Natural killer cell treated with Interleukin-12 subunit alpha and Interleukin-12 subunit beta and Interleukin-15 and Interleukin-18, amount 100 ng/mL, for 72 hours (primary cell): ENCODE measurements around the gene MAN2B2. TPM values are rescaled to one million over a fixed set of nuclear protein-coding genes. Genes with fewer than 3 reads are reported as not detected.
A peak's percentile ranks its signal among the peaks of the same experiment; 100 is the strongest.

Experiments
- ATAC-seq, 2 donors: fragments of 150-1000 bp; cut with Tn5 transposase in 1 of 2; sonication (Bioruptor Pico), chemical (Tn5 transposase) in 1 of 2; 2 replicates each; pipeline ENCODE4 v1.10.0; 2021
- DNase-seq: peaks from one replicate; pipeline ENCODE4 v3.0.0; 2022; ENCODE audit warnings: low spot score
- H3K27ac Mint-ChIP-seq, 2 donors: 1 replicate in 1 of 2; 2 replicates in 1 of 2; pipeline ENCODE4 v1.8.0; 2022; ENCODE audit warnings: mixed read lengths in 2 of 2, mild to moderate bottlenecking in 1 of 2, moderate library complexity in 1 of 2
- H3K27me3 Mint-ChIP-seq, 2 donors: 1 replicate in 1 of 2; 2 replicates in 1 of 2; pipeline ENCODE4 v1.8.0; 2022; ENCODE audit warnings: mixed read lengths in 2 of 2
- H3K36me3 Mint-ChIP-seq: one replicate; pipeline ENCODE4 v1.8.0; 2022; ENCODE audit warnings: mixed read lengths
- H3K4me1 Mint-ChIP-seq, 2 donors: 1 replicate in 1 of 2; 2 replicates in 1 of 2; pipeline ENCODE4 v1.8.0; 2022; ENCODE audit warnings: low read depth in 2 of 2, mixed read lengths in 2 of 2, mild to moderate bottlenecking in 1 of 2
- H3K4me3 Mint-ChIP-seq: one replicate; pipeline ENCODE4 v1.8.0; 2022; ENCODE audit warnings: mixed read lengths
- H3K9me3 Mint-ChIP-seq: 2 replicates; pipeline ENCODE4 v1.8.0; 2022; ENCODE audit warnings: mixed read lengths
- total RNA-seq, 2 donors: library from RNA; stranded (reverse); gene quantifications; one replicate each; pipeline ENCODE4 v1.2.3, GENCODE V29; 2022

Gene MAN2B2
- 10 to 100 TPM; 23.8 to 30.7 TPM for total RNA-seq

DNA sequence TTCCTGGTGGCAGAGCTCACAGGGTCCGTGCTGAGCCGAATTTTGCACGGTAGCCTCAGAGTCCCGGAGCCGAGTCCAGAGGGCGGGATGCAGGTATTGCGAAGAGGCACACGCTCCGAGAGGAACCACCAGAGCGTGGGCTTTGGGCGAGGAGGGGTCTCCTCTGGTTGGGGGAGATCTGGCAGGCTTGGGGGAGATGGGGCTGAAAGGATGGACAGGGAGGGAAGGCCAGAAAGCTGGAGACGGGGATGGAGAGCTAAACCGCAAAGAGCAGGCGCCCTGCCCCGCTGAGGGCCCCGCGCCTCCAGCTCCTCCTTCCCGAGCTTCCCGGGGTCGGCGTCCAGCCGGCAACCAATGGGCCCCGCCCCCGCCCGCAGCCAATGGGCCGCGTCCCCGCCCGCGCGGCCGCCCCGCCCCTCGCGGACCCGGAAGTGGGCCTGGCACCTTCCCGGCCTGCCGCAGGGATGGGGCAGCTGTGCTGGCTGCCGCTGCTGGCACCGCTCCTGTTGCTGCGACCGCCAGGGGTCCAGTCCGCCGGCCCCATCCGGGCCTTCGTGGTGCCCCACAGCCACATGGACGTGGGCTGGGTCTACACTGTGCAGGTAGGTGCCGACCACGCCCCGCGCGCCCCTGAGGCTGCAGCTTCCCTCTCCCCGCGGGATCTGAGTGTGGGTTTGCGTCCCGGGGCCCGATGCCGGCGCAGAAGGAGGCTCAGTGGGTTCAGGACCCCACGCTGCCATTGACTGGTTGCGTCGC, at the start of gene MAN2B2:
Gene MAN2B2 (plus strand): TSS at position 443 of the 756 bp plus-strand sequence. CDS start 22 bp downstream, at position 465.
- H3K27me3 Mint-ChIP-seq: no peaks in the 10 kb centered on the region
- ATAC-seq (peak; percentile 97 to 99), DNase-seq (peak; percentile 90)
- peaks cover 9% of the 10 kb centered on the region for H3K36me3 Mint-ChIP-seq
- H3K4me3 Mint-ChIP-seq: peak within 1 kb of the TSS; percentile 87
- peaks cover 5% of the 10 kb centered on the region for H3K9me3 Mint-ChIP-seq
- peaks cover 8 to 12% of the 10 kb centered on the region in 2 donors for H3K4me1 Mint-ChIP-seq
- peak within 1 kb of the TSS; percentile 50 to 59 for H3K27ac Mint-ChIP-seq

DNA sequence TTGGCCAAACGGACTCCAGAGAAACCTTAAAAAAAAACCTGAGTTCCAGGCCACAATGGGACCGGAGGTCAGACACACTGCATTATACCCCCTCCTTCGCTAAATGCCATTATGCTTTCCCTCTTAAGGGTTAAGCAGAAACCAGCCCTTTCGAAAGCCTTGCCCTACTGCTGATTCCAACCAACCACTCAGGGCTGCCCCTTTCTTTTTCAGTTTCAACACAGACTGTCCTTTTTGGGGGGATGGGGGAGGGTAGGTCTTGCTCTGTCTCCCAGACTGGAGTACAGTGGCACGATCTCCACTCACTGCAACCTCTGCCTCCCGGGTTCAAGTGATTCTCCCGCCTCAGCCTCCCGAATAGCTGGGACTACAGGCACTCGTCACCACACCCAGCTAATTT, 49.5 kb upstream of the MAN2B2 start:
- no peak for DNase-seq
- Mint-ChIP-seq H3K4me1 (no peaks in the 10 kb centered on the region), H3K4me3 (no peak overlapping the region), H3K27ac (no peak overlapping the region), H3K36me3 (no peaks in the 10 kb centered on the region), H3K9me3 (no peaks in the 10 kb centered on the region), H3K27me3 (peaks cover 0 to 4% of the 10 kb centered on the region in 2 donors)
- no peak for ATAC-seq

DNA sequence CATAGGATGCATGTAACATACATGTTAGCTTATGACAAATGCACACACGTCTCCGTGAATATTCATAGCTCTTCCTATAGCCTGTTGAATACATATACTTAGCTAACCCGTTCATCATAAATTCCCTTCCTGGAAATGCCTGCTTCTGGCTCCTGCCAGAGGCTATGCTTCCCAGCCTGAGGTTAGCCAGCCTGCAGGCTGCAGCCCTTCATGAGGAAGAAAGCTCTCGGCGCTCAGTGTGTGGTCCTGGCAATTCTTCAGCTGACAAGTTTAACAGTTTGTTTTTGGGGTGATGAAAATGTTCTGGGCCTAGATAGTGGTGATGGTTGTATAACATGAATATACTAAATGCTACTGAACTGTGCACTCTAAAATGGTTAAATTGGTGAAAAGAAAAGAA, 48.8 kb upstream of the MAN2B2 start:
- no peaks in the 10 kb centered on the region for H3K9me3 Mint-ChIP-seq
- no peak overlapping the region for H3K27ac Mint-ChIP-seq
- peaks cover 0 to 4% of the 10 kb centered on the region in 2 donors for H3K27me3 Mint-ChIP-seq
- no peaks in the 10 kb centered on the region for H3K4me1 Mint-ChIP-seq
- H3K36me3 Mint-ChIP-seq: no peaks in the 10 kb centered on the region
- no peak overlapping the region for H3K4me3 Mint-ChIP-seq
- no peak for DNase-seq
- ATAC-seq: no peak

DNA sequence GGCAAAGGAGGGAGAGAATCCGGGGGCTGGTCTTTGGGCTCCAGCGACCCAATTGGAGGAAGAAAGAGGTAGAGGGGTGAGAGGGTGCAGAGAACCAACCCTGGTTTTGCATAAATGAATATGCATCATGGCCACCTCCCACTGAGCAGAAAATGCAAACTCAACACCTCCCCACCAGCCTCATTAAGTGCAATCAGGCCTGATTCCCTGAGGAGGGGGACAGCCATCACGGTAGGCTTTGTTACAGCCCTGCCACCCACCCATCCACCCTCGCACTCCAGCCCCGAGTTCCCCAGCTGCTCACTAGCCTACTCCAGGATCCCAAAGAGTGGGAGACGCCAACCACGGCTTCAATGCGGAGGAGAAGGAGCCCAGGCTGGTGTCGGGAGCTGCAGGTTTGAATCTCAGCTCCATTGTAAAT, 48.3 kb upstream of the MAN2B2 start:
- Mint-ChIP-seq H3K27ac (no peak overlapping the region), H3K9me3 (no peaks in the 10 kb centered on the region), H3K4me3 (no peak overlapping the region), H3K4me1 (no peaks in the 10 kb centered on the region), H3K27me3 (peaks cover 0 to 4% of the 10 kb centered on the region in 2 donors), H3K36me3 (no peaks in the 10 kb centered on the region)
- ATAC-seq (no peak), DNase-seq (no peak)

DNA sequence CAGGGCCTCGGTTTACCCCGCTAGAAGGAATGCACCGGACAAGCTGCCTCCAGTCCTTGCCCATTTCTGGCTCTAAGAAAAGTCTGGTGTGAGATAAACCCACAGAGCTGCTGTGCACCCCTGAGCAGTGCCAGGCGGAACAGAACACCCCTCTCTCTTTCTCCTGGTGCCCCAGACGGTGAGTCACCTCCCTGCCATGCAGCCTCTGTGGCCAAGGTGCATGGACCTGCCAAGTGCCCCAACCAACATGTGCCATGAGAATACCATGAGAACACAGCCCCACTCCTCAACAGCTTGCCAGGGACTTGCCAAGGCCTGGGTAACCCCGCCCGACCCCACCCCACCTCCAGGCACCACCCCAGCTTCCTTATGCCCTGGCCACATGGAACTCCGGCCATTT, 47.7 kb upstream of the MAN2B2 start:
- DNase-seq: no peak
- no peaks in the 10 kb centered on the region for H3K9me3 Mint-ChIP-seq
- H3K4me3 Mint-ChIP-seq: no peak overlapping the region
- H3K36me3 Mint-ChIP-seq: no peaks in the 10 kb centered on the region
- no peaks in the 10 kb centered on the region for H3K4me1 Mint-ChIP-seq
- no peak overlapping the region for H3K27ac Mint-ChIP-seq
- H3K27me3 Mint-ChIP-seq: peaks cover 0 to 4% of the 10 kb centered on the region in 2 donors
- ATAC-seq: no peak

DNA sequence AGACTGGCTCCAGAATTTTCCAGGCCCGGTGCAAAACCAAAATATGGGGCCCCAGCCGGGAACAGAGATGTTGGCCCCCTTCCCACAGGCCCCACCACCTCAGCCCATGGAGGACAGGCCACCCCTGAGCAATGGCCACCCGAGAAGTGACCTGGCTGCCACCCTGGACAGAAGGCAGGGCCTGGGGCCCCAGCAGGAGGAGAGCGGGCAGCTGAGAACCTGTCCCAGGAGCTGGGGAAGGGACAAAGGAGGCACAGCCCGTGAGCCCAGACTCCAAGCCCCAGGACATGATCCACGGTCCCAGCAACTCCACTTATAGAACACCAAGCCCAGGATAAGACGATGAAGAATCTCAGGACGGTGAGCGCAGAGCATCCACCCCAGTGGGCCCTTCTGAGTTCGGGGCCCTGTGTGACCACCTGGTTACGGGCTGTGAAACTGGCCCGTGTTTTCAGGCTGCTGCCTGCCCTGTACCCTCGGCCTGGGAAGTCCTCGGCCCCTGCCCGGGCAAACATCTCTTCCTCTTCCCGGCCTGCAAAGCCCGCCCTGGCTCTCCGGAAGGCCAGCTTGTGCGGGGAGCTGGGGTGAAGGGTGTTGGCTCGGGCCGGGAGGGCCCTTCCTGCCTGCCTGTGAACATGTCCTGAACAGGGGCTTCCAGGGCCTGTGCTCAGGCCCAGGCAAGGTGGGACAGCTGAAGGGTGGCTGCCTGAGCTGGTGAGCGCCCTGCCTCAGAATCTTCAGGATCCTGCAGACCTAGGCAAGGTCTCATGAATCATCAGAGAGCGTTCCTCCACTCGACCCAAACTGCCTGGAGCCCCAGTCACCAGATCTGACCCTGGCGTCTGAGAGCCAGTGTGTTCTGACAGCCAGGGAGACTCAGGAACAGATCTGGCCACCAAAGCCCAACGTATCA, 47.0 kb upstream of the MAN2B2 start:
- H3K9me3 Mint-ChIP-seq: no peaks in the 10 kb centered on the region
- H3K4me3 Mint-ChIP-seq: no peak overlapping the region
- H3K27ac Mint-ChIP-seq: no peak overlapping the region
- H3K4me1 Mint-ChIP-seq: no peaks in the 10 kb centered on the region
- peaks cover 0 to 4% of the 10 kb centered on the region in 2 donors for H3K27me3 Mint-ChIP-seq
- H3K36me3 Mint-ChIP-seq: no peaks in the 10 kb centered on the region
- ATAC-seq (no peak), DNase-seq (no peak)

DNA sequence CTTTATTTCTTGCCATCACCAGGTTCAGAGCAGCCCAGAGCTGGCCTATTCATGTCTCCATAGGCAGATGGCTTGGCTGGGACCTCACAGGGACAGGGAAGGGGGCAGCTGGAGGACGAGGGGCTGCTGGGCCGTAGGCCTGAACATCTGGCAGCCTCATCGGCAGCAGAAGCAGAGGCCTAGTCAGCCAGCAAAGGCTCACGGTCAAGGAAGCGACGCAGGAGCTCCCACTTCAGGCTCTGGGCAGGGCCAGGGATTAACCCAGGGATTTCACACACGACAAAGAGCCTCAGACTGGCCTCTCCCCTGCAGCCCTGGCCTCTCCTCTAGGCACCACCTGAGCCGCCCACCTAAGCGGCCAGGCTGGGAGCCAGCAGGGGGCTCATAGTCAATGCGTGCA, 46.0 kb upstream of the MAN2B2 start:
- H3K9me3 Mint-ChIP-seq: no peaks in the 10 kb centered on the region
- no peaks in the 10 kb centered on the region for H3K4me1 Mint-ChIP-seq
- no peaks in the 10 kb centered on the region for H3K36me3 Mint-ChIP-seq
- H3K27me3 Mint-ChIP-seq: peaks cover 0 to 4% of the 10 kb centered on the region in 2 donors
- ATAC-seq (no peak), DNase-seq (no peak)
- H3K27ac Mint-ChIP-seq: no peak overlapping the region
- no peak overlapping the region for H3K4me3 Mint-ChIP-seq

DNA sequence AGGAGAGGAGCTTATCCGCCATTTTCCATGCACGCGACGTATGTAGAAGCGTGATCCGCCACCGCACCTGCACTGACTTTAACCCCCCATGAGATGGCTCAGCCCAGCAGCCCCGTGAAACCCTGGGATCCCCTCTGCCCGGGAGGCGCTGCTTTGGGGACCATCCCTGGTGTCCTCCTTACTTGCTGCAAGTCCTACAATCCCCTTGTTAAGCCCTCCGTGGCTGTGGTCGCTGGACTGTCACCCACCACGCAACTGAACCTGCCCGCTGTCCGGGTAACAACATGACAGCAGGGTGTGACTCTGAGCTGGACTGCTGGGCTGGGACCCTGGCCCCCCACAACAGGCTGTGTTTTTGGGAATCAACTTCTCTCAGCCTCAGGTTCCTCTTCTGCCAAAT, 44.7 kb upstream of the MAN2B2 start:
- Mint-ChIP-seq H3K9me3 (no peaks in the 10 kb centered on the region), H3K36me3 (no peaks in the 10 kb centered on the region), H3K4me1 (no peaks in the 10 kb centered on the region), H3K27me3 (peaks cover 0 to 4% of the 10 kb centered on the region in 2 donors), H3K27ac (no peak overlapping the region), H3K4me3 (no peak overlapping the region)
- no peak for ATAC-seq
- no peak for DNase-seq

DNA sequence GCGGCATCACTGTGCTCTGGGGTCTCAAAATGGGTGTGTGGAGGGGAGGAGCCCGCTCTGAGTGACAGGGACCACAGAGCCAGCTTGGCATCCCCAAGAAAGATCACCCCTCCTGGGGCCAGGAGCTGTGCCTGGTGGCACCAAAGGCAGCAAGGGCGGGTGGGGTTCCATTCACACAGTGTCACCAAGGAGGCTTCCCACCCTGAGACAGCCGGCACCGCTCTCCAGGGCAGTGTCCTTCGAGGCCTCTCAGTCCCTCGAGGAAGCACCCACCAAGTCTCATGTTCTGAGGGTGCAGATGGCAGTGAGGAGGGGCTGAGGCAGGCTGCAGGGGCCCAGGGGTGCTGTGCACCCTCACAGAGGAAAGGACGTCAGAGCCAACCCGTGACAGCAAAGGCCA, 44.0 kb upstream of the MAN2B2 start:
- Mint-ChIP-seq H3K27me3 (peaks cover 0 to 5% of the 10 kb centered on the region in 2 donors), H3K27ac (no peak overlapping the region), H3K36me3 (no peaks in the 10 kb centered on the region), H3K4me1 (no peaks in the 10 kb centered on the region), H3K9me3 (no peaks in the 10 kb centered on the region), H3K4me3 (no peak overlapping the region)
- ATAC-seq (no peak), DNase-seq (no peak)

DNA sequence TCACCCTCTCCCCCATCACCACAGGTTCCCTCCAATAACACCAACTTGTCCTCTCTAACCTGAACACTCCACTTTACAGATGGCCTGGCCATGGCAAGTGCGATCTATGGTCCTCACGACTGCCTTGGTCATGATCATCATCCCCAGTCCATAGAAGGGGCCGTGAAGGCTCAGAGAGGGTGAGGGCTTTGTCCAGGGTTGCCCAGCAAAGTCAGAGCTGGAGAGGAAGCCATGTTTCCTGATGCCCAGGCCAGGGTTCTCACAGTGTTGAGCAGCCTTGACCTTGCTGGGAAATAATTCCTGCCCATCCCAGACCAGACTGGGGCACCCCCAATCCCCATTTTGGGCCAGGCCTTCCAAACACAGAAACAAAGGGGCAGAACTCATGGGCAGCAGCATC, 42.9 kb upstream of the MAN2B2 start:
- H3K4me3 Mint-ChIP-seq: no peak overlapping the region
- ATAC-seq: no peak
- H3K4me1 Mint-ChIP-seq: no peaks in the 10 kb centered on the region

DNA sequence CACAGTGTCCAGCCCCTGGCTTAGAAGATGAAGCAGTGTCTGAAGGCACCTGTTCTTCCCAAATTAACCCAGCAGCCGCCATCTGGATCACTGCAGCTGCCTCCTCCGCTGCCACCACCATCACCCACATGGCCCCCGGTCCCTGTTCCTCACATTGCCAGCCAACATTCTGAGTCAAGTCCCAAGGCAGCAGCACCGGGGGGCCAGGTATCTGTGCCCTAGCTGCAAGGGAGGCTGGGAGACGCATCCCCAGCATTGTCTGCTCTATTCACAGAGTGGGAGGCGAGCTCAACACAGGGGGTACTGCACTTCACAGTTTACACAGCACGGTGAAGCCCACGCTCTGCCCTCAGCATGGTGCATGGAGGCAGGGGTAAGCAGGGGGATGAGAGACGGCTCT, 42.3 kb upstream of the MAN2B2 start:
- no peak for DNase-seq
- H3K9me3 Mint-ChIP-seq: no peaks in the 10 kb centered on the region

More for the DNA sequence above, 42.9 kb upstream of the MAN2B2 start:
- H3K27me3 Mint-ChIP-seq: peaks cover 0 to 4% of the 10 kb centered on the region in 2 donors
- DNase-seq: no peak
- no peak overlapping the region for H3K27ac Mint-ChIP-seq
- no peaks in the 10 kb centered on the region for H3K9me3 Mint-ChIP-seq
- H3K36me3 Mint-ChIP-seq: no peaks in the 10 kb centered on the region

DNA sequence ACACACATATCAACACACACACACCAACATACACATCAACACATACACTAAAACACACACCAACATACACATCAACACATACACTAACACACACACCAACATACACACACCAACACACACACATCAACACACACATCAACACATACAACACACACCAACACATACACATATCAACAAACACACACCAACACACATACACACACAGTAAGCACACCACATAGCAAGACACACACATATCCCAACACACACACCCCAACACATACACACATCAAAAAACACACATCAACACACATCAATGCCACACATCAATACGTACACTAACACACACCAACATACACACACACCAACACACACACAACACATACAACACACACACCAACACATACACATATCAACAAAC, 40.9 kb upstream of the MAN2B2 start:
- Mint-ChIP-seq H3K36me3 (no peaks in the 10 kb centered on the region), H3K27me3 (peaks cover 2 to 7% of the 10 kb centered on the region in 2 donors), H3K9me3 (no peaks in the 10 kb centered on the region), H3K4me3 (no peak overlapping the region), H3K4me1 (no peaks in the 10 kb centered on the region), H3K27ac (no peak overlapping the region)
- DNase-seq (no peak), ATAC-seq (no peak)

More for the DNA sequence above, 42.3 kb upstream of the MAN2B2 start:
- ATAC-seq: no peak
- H3K4me3 Mint-ChIP-seq: no peak overlapping the region
- no peak overlapping the region for H3K27ac Mint-ChIP-seq
- no peaks in the 10 kb centered on the region for H3K36me3 Mint-ChIP-seq
- peaks cover 0 to 4% of the 10 kb centered on the region in 2 donors for H3K27me3 Mint-ChIP-seq
- no peaks in the 10 kb centered on the region for H3K4me1 Mint-ChIP-seq

DNA sequence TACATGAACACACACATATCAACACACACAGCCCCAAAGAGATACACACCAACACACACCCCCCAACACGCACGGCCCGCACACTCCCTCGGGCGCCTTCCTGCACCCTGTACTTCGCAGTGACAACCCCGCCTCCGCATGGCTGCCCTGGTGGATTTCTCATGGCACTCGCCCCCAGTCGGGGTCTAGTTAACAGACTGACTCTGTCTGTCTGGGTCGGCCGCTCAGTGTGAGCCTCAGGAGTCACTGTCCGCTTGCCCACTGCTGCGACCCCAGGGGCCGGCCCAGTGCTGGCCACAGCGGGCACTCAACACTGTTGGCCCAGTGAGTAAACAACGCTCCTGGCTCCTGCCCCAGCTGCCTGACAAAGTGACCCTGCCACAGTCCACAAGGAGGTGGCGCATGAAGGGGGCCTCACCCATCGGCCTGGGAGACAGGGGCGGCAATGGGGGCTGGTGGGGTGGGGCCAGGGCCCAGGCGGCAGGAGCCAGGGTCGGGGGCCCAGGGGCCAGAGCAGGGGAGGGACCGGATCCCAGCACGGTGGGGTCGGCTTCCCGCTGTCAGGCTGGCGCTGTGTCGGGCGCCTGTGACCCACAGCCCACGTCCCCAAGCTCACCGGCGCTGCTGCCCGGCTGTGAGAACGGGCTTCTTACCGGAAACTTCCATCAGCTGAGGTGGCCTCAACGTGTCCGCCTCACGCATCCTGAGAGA, 40.2 kb upstream of the MAN2B2 start:
- H3K36me3 Mint-ChIP-seq: no peaks in the 10 kb centered on the region
- no peak overlapping the region for H3K4me3 Mint-ChIP-seq
- peaks cover 10% of the 10 kb centered on the region in 2 donors for H3K27me3 Mint-ChIP-seq
- no peaks in the 10 kb centered on the region for H3K4me1 Mint-ChIP-seq
- no peak overlapping the region for H3K27ac Mint-ChIP-seq
- ATAC-seq: peak in 1 of 2 donors; percentile 19
- no peaks in the 10 kb centered on the region for H3K9me3 Mint-ChIP-seq
- DNase-seq: no peak
